NCI-H82 (cell line): ENCODE data around the gene CFAP20DC.
"Not testable (repeated sequence)": the region's sequence is repeated elsewhere in the genome, so short reads cannot be mapped to it uniquely, and the experiment has no call there.

Source experiments
- DNase-seq: peaks from one replicate; lab custom pipeline; 2025; lab: John Stamatoyannopoulos, UW

CFAP20DC gene

DNA sequence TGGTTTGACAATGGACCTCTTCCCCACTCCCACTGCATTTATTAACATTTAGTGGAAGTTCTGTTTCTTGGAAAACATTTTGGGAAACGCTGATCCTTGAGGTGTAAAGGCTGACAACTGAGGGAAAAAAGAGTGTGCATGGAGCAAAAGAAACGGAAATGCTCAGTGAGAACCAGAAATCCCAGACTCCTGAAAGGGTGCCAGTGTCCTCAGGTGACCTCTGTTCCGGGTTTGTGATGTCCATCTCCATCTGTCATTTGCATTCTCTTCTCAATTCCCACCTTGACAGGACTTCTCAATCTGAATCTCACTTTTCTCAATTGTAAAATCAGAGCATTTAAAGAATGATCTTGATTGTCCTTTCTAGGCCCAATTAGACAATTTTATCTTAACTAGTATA is 312.2 kb downstream of the CFAP20DC start:
- DNase-seq = no peak

- peak; percentile 1 for DNase-seq
Measured at GRCh38 chr3:58731673-58732072, 318.2 kb downstream of the CFAP20DC start.

GRCh38 chr3:58728723-58729122 is 321.1 kb downstream of the CFAP20DC start:
- DNase-seq = no peak

GRCh38 chr3:58725326-58725853 is 324.4 kb downstream of the CFAP20DC start:
- DNase-seq = no peak

DNA sequence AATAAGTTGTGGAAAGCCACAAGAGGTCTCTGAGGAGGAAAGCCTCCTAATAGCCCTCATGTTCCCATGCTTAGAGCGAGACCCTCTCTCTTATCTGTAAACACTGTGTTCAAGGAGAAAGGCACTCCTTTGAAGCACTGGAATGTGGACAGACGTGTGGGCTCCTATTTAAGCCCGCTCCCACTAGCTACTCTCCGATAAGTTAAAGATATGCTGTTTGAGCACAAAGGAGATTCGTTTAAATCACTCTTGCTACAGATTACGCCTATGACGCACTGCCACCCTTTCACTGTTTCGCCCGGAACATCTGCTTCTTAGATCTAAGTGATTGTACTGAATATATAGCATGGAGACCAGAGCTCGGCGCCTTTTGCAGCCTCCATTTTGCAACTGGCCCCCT is 325.5 kb downstream of the CFAP20DC start:
- no peak for DNase-seq

DNA sequence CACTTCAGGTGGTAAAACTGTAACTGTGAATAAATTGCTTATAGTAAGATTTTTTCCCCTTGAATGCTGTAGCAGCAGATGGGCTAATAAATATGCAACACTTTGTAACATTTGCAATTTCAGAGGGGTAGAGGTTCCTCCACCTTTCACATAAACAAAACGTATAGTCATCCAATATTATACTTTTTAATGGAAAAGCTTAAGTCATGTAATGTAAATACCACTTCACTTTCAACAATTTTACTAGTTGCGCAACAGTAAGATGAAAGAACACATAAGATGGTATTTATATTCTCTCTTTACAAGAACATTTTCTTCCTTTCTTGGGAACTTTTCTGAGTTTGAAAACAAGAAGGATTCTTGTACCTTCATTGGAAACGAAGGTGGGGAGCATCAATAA is 326.7 kb downstream of the CFAP20DC start:
- no peak for DNase-seq

DNA sequence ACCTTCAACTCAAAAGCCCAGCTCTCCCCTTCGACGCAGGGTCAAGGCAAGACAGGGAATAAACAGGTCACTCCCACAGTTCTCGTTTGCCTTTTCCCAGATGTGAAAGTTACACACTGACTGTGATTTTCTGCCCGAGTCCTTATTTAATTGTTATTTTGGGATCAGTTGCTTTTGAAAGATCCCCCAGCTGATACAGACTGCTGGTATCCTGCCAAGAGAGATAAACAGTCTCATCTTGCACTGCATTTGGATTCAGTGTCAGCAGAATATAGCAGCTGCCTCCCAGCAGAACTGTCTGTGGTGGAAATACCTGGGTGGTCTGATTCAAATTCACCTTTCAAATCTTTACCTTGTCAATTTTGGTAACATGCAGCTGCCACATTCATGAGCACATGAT is 327.3 kb downstream of the CFAP20DC start:
- no peak for DNase-seq

GRCh38 chr3:58720526-58720925 is 329.3 kb downstream of the CFAP20DC start:
- DNase-seq = no peak

- no peak for DNase-seq
Measured at GRCh38 chr3:58719684-58720083, 330.1 kb downstream of the CFAP20DC start.

- no peak for DNase-seq
Measured at GRCh38 chr3:58713715-58714401, 336.0 kb downstream of the CFAP20DC start.

DNA sequence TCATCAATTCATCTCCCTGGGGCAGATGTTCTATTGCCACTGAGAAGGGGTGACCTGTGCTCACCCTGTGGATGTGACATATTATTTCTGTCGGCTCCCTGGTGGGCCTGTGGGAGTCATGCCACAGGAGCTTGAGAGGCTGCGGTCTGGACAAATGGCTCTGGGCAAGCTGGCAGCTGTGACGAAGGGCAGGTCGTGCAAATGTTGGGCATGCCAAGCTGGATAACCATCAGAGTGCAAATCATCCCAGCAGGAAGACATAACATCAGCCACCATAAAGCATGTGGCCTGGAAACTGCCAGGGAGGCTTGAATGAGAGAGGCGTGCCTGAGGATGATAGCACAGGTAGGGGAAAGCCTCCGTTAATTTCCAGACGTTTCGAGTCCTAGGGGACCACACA is 338.0 kb downstream of the CFAP20DC start:
- no peak for DNase-seq

GRCh38 chr3:58708983-58709382 is 340.8 kb downstream of the CFAP20DC start:
- not testable (repeated sequence) for DNase-seq

- DNase-seq = no peak
Measured at GRCh38 chr3:58708116-58708791, 341.6 kb downstream of the CFAP20DC start.

DNA sequence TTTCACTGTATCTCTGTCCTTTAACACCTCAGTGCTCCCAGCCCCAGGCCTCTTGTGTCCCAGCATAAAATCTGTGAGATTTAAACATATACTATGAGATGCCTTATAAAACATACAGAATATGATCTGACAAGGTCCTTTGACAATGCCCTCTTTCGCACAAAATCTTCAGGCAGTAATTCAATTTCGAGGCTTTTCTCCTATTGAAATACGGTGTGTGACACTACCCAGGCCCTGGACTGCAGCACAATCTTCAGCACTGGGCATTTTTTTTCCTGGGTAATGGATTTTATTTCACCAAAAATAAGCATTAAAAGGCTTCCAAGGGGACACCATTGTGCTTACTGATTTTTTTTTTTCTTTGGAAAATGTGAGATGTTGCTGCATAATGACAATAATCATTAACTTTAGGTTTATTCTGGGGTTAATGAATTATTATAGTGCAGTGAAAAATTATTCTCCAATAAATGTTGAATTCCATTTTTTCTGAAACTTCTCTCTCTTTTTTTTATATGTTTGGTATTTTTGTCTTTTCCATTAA is 342.4 kb downstream of the CFAP20DC start:
- DNase-seq = no peak

- DNase-seq = no peak
Measured at GRCh38 chr3:58706395-58707167, 343.2 kb downstream of the CFAP20DC start.

GRCh38 chr3:58704745-58705144 is 345.1 kb downstream of the CFAP20DC start:
- DNase-seq = no peak

DNA sequence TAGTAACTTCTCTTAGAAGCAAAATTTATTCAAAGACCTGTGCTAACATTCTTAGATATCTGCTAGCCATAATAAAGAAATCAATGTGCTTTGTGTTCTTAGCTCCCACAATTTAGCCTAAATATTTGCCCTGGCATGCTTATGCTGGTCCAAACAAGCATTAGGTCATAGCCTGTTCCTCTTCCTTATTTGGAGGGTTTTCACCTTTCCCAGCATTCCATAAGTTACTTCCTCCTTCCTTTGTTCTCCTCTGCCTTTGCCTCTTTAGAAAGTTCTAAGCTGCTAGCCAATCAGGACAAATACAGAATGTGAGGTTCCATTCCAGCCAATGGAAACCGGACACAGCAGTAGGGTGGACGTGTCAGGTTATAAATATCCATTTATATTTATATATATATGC is 345.5 kb downstream of the CFAP20DC start:
- DNase-seq = not testable (repeated sequence)

DNA sequence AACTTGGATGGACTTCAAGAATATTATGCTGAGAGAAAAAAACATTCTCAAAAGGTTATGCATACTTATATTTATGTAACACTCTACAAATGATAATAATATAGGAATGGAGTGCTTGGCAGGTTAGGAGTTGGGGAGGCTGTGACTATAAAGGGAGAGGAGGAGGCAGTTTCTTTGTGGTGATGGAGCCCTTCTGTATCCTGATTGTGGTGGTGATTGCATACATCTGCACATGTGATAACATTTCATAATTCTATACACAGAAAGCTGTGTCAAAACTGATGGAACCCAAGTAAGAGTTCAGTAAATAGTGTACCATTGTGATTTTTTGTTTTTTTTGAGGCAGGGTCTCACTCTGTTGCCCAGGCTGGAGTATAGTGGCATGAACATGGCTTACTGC is 351.6 kb downstream of the CFAP20DC start:
- DNase-seq = no peak

- no peak for DNase-seq
Measured at GRCh38 chr3:58697561-58697960, 352.3 kb downstream of the CFAP20DC start.

DNA sequence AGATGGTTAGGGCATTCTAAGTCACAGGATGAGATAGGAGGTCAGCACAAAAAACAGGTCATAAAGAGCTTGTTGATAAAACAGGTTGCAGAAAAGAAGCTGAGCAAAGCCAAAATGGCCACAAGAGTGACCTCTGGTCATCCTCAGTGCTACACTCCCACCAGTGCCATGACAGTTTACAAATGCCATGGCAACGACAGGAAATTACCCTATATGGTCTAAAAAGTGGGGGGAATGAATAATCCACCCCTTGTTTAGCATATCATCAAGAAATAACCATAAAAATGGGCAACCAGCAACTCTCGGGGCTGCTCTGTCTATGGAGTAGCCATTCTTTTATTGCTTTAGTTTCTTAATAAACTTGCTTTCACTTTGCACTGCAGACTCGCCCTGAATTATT is 353.0 kb downstream of the CFAP20DC start:
- not testable (repeated sequence) for DNase-seq

DNA sequence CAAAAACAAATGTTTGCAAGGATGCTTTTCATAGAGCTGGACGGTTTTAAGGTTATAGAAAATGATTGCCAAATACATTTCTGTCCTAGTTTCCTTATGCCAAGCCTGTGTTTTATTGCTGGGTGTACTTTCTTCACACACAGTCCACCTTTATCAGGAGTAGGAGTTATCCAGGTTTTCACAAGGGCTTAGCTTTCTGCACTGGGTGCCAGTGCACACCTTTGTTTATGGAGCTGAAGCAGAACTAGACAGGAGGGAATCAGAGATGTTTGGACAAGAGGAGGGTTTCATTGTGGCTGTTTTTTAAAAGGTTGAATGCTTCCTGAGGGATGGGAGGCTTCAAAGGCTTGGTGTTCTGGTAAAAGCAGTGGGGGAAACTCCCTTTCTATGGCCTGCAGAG is 353.7 kb downstream of the CFAP20DC start:
- DNase-seq = no peak

DNA sequence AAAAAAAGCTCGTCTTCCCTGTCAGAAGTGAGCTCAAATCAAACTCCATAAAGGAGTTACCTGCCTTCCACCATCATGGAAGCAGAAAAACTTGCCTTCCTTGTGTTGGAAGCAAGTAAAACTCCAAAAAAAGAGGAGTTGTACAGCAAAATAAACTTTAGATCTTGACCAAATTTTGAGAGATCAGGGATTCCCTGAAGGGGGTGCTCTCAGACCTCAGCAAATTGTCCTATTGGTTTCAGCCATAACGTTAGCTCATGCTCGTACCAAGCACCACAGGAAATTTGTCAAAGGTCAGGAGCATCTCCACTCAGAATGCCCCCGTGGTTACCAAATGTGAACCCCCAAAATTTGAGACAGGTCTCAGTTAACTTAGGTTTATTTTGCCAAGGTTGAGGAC is 354.5 kb downstream of the CFAP20DC start:
- DNase-seq = not testable (repeated sequence)
